ENCODE measurements around the gene ZNF747. TPM values are rescaled to one million over a fixed set of nuclear protein-coding genes. Genes with fewer than 3 reads are reported as not detected.
A peak's percentile ranks its signal among the peaks of the same experiment; 100 is the strongest.

Gene ZNF747
- total RNA-seq, 1 donor from 2014 or later, result 8.9 TPM

DNA sequence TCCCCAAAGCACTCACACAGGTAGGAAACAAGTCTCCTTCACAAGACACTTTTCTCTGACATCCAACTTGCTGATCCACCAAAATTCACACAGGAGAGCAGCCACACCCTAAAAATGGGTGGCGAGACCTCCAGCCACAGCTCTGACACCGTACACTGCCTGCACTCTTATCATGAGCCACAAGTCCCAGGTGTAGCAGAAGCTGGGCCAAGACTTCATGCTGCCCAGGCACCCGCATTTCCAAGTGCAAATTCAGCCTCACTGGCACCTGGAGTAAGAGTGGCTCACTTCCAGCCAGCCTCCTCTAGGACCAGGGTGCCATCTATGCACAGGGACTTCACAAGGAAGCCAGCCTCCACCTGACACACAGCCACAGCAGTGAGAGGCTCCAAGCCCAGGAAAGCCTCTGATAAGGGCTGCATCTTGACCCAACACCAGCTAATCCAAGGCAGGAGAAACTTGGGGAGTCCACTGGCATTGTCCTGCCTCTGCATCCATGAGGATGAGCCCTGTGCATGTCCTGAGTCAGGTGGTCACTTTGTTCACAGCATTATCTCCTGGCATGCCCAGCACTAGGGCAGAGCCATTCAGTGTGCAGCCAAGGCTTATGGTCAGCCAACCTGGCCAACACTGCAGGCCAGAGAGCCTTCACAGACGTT lies 5.7 kb downstream of the ZNF747 start:
- intact Hi-C loops (cut with micrococcal nuclease), result loop anchor here (10.0 kb wide), 1 partner anchor 84 kb away; the partner anchor contains the start of gene SEPHS2
- no peaks in the 10 kb centered on the region for H3K9me3 ChIP-seq (replicated peaks)
- peaks cover 30% of the 10 kb centered on the region for H3K36me3 ChIP-seq
- H3K4me1 ChIP-seq, result peaks cover 48% of the 10 kb centered on the region
- H3K27ac ChIP-seq (replicated peaks), result peak overlapping the region; percentile 98
- DNase-seq, result no peak
- TF ChIP-seq, protein P1, sequence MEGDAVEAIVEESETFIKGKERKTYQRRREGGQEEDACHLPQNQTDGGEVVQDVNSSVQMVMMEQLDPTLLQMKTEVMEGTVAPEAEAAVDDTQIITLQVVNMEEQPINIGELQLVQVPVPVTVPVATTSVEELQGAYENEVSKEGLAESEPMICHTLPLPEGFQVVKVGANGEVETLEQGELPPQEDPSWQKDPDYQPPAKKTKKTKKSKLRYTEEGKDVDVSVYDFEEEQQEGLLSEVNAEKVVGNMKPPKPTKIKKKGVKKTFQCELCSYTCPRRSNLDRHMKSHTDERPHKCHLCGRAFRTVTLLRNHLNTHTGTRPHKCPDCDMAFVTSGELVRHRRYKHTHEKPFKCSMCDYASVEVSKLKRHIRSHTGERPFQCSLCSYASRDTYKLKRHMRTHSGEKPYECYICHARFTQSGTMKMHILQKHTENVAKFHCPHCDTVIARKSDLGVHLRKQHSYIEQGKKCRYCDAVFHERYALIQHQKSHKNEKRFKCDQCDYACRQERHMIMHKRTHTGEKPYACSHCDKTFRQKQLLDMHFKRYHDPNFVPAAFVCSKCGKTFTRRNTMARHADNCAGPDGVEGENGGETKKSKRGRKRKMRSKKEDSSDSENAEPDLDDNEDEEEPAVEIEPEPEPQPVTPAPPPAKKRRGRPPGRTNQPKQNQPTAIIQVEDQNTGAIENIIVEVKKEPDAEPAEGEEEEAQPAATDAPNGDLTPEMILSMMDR (IDR thresholded peaks at IDR 0.05; ENCODE audit: borderline replicate concordance), result no peak
- no peak overlapping the region for H3K4me3 ChIP-seq
- H3K27me3 ChIP-seq (ENCODE audit: low read depth), result no peaks in the 10 kb centered on the region

DNA sequence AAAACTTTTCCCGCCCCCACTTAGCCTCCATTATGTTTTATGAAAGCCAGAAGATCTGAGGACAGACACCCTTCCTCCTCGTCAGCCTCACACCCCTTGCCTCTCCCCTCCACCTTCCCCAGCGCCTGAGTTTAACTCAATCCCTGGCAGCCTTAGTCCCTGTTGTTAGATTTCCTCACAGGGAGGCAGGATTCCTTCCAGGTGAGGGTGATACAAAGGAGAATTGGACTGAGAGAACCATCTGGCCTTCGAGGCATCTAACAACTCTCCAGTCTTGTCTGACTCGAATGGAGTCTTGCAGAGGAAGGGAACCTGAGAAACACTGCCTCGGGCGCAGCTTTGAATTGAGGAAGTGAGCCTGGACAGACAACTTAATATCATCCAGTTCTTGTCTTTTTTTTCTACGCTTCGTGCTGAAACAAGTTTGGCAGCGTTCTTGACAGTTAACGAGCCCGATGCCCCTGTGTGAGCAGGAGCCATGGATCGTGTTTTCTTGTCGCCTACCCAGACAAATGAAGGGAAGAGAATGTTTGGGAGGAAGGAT lies 7.0 kb downstream of the ZNF747 start:
- TF ChIP-seq, protein P1 (IDR thresholded peaks at IDR 0.05; ENCODE audit: borderline replicate concordance), result no peak
- no peak for DNase-seq
- intact Hi-C loops (cut with micrococcal nuclease), result loop anchor here (10.0 kb wide), 1 partner anchor 83 kb away; the partner anchor contains the start of gene SEPHS2
- H3K4me3 ChIP-seq, result peak overlapping the region; percentile 76
- peaks cover 25% of the 10 kb centered on the region for H3K36me3 ChIP-seq
- peak overlapping the region; percentile 98 for H3K27ac ChIP-seq (replicated peaks)
- H3K27me3 ChIP-seq (ENCODE audit: low read depth), result no peaks in the 10 kb centered on the region
- H3K9me3 ChIP-seq (replicated peaks), result no peaks in the 10 kb centered on the region
- peaks cover 41% of the 10 kb centered on the region for H3K4me1 ChIP-seq

DNA sequence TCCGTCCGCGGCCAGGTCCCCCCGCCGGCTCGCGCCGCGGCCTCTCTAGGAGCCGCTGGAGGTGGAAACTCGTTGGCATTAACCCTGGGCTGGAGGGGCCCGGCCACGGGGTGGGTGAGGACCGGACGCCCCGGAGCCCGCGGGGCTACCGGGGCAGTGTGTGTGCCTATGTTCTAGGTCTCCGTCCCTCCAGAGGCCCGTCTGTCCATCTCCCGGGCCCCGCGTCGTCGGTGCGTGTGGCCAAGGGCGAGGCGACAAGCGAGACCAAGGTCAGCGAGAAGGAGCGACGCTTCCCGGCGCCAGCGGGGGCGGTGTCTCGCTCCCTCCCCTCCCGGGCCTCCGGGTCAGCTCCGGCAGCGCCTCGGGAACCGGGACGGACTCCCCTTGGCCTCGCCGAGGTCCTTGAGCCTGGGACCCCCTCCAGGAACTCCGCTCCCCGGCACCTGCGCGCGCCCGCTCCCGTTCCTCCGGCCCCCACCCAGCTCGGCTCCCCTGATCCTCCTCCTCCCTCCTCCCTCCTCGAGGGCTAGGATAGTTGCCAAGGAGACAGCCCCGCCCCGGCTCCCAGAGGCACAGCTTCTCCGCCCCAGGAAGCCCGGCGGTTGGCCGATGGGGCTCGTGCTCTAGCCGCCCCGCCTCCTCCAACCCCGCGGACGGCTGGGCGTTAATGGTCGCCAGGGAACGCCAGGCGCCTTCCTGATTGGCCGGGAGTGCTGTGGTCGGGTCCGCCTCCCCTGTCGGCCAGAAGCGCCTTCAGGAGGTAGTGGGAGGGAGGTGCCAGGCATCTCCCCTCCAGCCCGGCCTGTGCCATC lies 7.6 kb downstream of the ZNF747 start:
- no peaks in the 10 kb centered on the region for H3K27me3 ChIP-seq (ENCODE audit: low read depth)
- intact Hi-C loops (cut with micrococcal nuclease), result loop anchor here (10.0 kb wide), 1 partner anchor 82 kb away; the partner anchor contains the start of gene SEPHS2
- TF ChIP-seq, protein P1 (IDR thresholded peaks at IDR 0.05; ENCODE audit: borderline replicate concordance), result peak; percentile 56
- peak; percentile 99 for DNase-seq
- H3K9me3 ChIP-seq (replicated peaks), result no peaks in the 10 kb centered on the region
- peaks cover 19% of the 10 kb centered on the region for H3K36me3 ChIP-seq
- peak overlapping the region; percentile 98 for H3K27ac ChIP-seq (replicated peaks)
- peaks cover 43% of the 10 kb centered on the region for H3K4me1 ChIP-seq
- peak overlapping the region; percentile 76 for H3K4me3 ChIP-seq

DNA sequence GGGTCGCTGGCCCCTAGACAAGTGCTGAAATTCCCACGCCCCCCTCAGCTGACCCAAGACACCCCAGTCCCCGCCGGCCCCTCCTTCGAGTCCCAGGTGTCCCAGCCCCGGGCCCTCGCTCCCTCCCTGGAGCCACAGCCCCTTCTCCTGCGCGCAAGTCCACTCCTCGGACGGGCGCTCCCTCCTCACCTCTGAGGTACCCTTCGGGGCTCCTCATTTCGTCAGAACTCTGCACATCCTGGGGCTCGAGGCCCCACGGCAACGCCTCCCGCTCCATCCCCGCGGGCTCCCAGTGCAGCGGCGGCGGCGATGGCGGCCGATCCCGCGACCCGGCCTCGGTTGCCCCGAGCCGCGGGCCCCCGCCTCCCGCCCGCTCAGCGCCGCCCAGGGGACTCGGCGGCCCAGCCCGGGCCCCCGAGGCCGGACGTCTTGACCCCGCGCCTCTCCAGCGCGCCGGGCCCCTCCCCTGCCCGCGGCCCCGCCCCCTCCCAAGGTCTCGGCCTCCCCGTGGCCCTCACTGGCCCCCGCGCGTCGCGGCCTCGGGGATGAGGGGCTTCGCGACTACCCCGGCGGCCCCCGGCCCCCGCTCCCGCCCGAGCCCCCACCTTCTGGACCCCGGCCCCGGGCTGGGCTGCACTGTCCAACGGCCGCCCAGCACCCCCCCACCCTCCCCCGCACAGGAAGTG lies 8.4 kb downstream of the ZNF747 start, which contains the start of gene ZNF768:
ZNF768 (minus strand) TSS at position 430 of the 686 bp plus-strand sequence; CDS start at position 277, 153 bp downstream.
- intact Hi-C loops (cut with micrococcal nuclease), result loop anchor here (10.0 kb wide), 1 partner anchor 81 kb away; the partner anchor contains the start of gene SEPHS2
- Histone ChIP-seq H3K4me3 (peak within 1 kb of the TSS; percentile 76), H3K4me1 (peaks cover 50% of the 10 kb centered on the region), H3K36me3 (peaks cover 11% of the 10 kb centered on the region), H3K27me3 (ENCODE audit: low read depth) (no peaks in the 10 kb centered on the region), H3K9me3 (replicated peaks) (no peaks in the 10 kb centered on the region), H3K27ac (replicated peaks) (peak within 1 kb of the TSS; percentile 98)
- DNase-seq, result peak; percentile 39
- TF ChIP-seq, protein P1 (IDR thresholded peaks at IDR 0.05; ENCODE audit: borderline replicate concordance), result no peak

DNA sequence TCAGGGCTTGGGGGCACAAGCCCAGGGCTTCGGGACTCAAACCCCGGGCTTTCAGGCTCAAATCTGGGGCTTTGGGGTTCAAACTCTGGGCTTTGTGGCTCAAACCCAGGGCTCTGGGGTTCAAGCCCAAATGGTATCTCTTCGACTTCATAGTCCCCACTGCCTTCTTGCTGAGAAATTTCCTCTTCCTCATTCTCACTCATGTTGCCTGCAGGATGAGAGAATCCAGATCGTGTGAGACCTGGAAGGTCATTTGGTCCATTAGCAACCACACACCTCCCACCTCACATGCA lies 8.9 kb downstream of the ZNF747 start:
- H3K9me3 ChIP-seq (replicated peaks), result no peaks in the 10 kb centered on the region
- intact Hi-C loops (cut with micrococcal nuclease), result loop anchor here (10.0 kb wide), 1 partner anchor 81 kb away; the partner anchor contains the start of gene SEPHS2
- H3K27ac ChIP-seq (replicated peaks), result peak overlapping the region; percentile 98

More for the DNA sequence above, 8.9 kb downstream of the ZNF747 start:
- Histone ChIP-seq H3K4me1 (peaks cover 50% of the 10 kb centered on the region), H3K36me3 (peaks cover 10% of the 10 kb centered on the region), H3K4me3 (peak overlapping the region; percentile 76), H3K27me3 (ENCODE audit: low read depth) (no peaks in the 10 kb centered on the region)
- DNase-seq, result no peak
- TF ChIP-seq, protein P1 (IDR thresholded peaks at IDR 0.05; ENCODE audit: borderline replicate concordance), result no peak

All from left ventricle myocardium inferior (tissue), 1 donor.